MM.1S (cell line): ENCODE data around the gene FGD4.

ENCODE experiments used
- DNase-seq: peaks from one replicate; pipeline ENCODE4 v3.0.0-alpha.2; 2015
- H2AFZ ChIP-seq: fragments of 300-600 bp; sonication (generic); 2 replicates; pipeline ENCODE4 v1.6.0; 2016; ENCODE audit warnings: antibody characterized with exemption, low read length
- H3F3A ChIP-seq: fragments of 300-600 bp; sonication (generic); 2 replicates; pipeline ENCODE4 v1.6.1; 2016; ENCODE audit warnings: mild to moderate bottlenecking, antibody characterized with exemption, low read length, moderate library complexity, mixed read lengths; ENCODE audit not compliant: insufficient read depth
- H3K27ac ChIP-seq: fragments of 300-600 bp; sonication (generic); 2 replicates; pipeline ENCODE4 v1.5.1; 2016; ENCODE audit warnings: mild to moderate bottlenecking, low read length
- H3K27me3 ChIP-seq: fragments of 300-600 bp; sonication (generic); replicated peaks from 2 replicates; pipeline ENCODE4 v1.6.0; 2016; ENCODE audit warnings: low read length; ENCODE audit not compliant: insufficient read depth
- H3K36me3 ChIP-seq: fragments of 300-600 bp; sonication (generic); replicated peaks from 2 replicates; pipeline ENCODE4 v1.6.1; 2016; ENCODE audit warnings: mild to moderate bottlenecking, low read length, mixed read lengths; ENCODE audit not compliant: insufficient read depth
- H3K4me1 ChIP-seq: fragments of 300-600 bp; sonication (generic); 2 replicates; pipeline ENCODE4 v1.6.1; 2016; ENCODE audit warnings: low read length, mixed read lengths
- H3K4me2 ChIP-seq: fragments of 300-600 bp; sonication (generic); 2 replicates; pipeline ENCODE4 v1.6.0; 2016; ENCODE audit warnings: low read depth, low read length
- H3K4me3 ChIP-seq: fragments of 300-600 bp; sonication (generic); 2 replicates; pipeline ENCODE4 v1.5.1; 2016; ENCODE audit warnings: low read length, mixed read lengths
- H3K79me2 ChIP-seq: fragments of 300-600 bp; sonication (generic); 2 replicates; pipeline ENCODE4 v1.6.1; 2016; ENCODE audit warnings: mixed run types, low read length, mixed read lengths
- H3K9ac ChIP-seq: fragments of 300-600 bp; sonication (generic); 2 replicates; pipeline ENCODE4 v1.6.1; 2016; ENCODE audit warnings: low read length, mixed read lengths
- H3K9me2 ChIP-seq: fragments of 300-600 bp; sonication (generic); replicated peaks from 2 replicates; pipeline ENCODE4 v1.6.1; 2016; ENCODE audit warnings: mild to moderate bottlenecking, low read length, mixed read lengths; ENCODE audit not compliant: insufficient read depth
- H3K9me3 ChIP-seq: fragments of 300-600 bp; sonication (generic); replicated peaks from 2 replicates; pipeline ENCODE4 v1.6.1; 2016; ENCODE audit warnings: mild to moderate bottlenecking, low read length, mixed read lengths; ENCODE audit not compliant: insufficient read depth
- H4K20me1 ChIP-seq: fragments of 300-600 bp; sonication (generic); 2 replicates; pipeline ENCODE4 v1.6.1; 2016; ENCODE audit warnings: mild to moderate bottlenecking, low read length, moderate library complexity, mixed read lengths; ENCODE audit not compliant: insufficient read depth
- CTCF ChIP-seq: fragments of 300-600 bp; sonication (generic); IDR thresholded peaks from 2 replicates; pipeline ENCODE4 v1.5.1; 2016; ENCODE audit warnings: antibody characterized with exemption, low read length, mixed read lengths
- EZH2 ChIP-seq: fragments of 300-600 bp; sonication (generic); optimal IDR thresholded peaks from 2 replicates; pipeline ENCODE3; 2017; ENCODE audit warnings: low read depth, mild to moderate bottlenecking, antibody characterized with exemption, low read length, mixed read lengths
- EZH2phosphoT487 ChIP-seq: fragments of 300-600 bp; sonication (generic); IDR thresholded peaks from 2 replicates; pipeline ENCODE4 v1.6.1; 2018; ENCODE audit warnings: antibody characterized with exemption, low read length

Gene FGD4

GRCh38 chr12:32367381-32367780 is 32.0 kb upstream of the FGD4 start:
- no peaks in the 10 kb centered on the region for H3F3A ChIP-seq
- no peaks in the 10 kb centered on the region for H3K9me2 ChIP-seq
- no peak overlapping the region for H2AFZ ChIP-seq
- TF ChIP-seq EZH2phosphoT487: no peak
- no peak for TF ChIP-seq CTCF
- no peak for TF ChIP-seq EZH2
- H3K36me3 ChIP-seq: no peaks in the 10 kb centered on the region
- no peaks in the 10 kb centered on the region for H3K9me3 ChIP-seq
- no peak overlapping the region for H3K9ac ChIP-seq
- no peak for DNase-seq
- no peak overlapping the region for H3K27ac ChIP-seq
- no peaks in the 10 kb centered on the region for H4K20me1 ChIP-seq
- no peaks in the 10 kb centered on the region for H3K27me3 ChIP-seq
- no peak overlapping the region for H3K4me3 ChIP-seq
- no peaks in the 10 kb centered on the region for H3K79me2 ChIP-seq
- H3K4me2 ChIP-seq: no peak overlapping the region
- H3K4me1 ChIP-seq: no peaks in the 10 kb centered on the region

- Histone ChIP-seq H3K79me2 (no peaks in the 10 kb centered on the region), H3K9me3 (no peaks in the 10 kb centered on the region), H3K27ac (no peak overlapping the region), H3K27me3 (no peaks in the 10 kb centered on the region), H3K4me1 (no peaks in the 10 kb centered on the region), H3K4me3 (no peak overlapping the region), H3K9ac (no peak overlapping the region), H3F3A (no peaks in the 10 kb centered on the region), H3K36me3 (no peaks in the 10 kb centered on the region), H3K4me2 (no peak overlapping the region), H4K20me1 (no peaks in the 10 kb centered on the region), H3K9me2 (no peaks in the 10 kb centered on the region), H2AFZ (no peak overlapping the region)
- TF ChIP-seq CTCF: no peak
- TF ChIP-seq EZH2: no peak
- TF ChIP-seq EZH2phosphoT487: no peak
- no peak for DNase-seq
Observed at GRCh38 chr12:32369202-32369601, 30.2 kb upstream of the FGD4 start.

- no peaks in the 10 kb centered on the region for H3K4me1 ChIP-seq
- no peak for TF ChIP-seq EZH2
- TF ChIP-seq CTCF: no peak
- no peak for TF ChIP-seq EZH2phosphoT487
- H3K4me2 ChIP-seq: no peak overlapping the region
- H3F3A ChIP-seq: no peaks in the 10 kb centered on the region
- H3K79me2 ChIP-seq: no peaks in the 10 kb centered on the region
- DNase-seq: no peak
- no peaks in the 10 kb centered on the region for H3K9me3 ChIP-seq
- H3K9ac ChIP-seq: no peak overlapping the region
- H3K27ac ChIP-seq: no peak overlapping the region
- no peaks in the 10 kb centered on the region for H3K27me3 ChIP-seq
- H3K36me3 ChIP-seq: no peaks in the 10 kb centered on the region
- no peak overlapping the region for H2AFZ ChIP-seq
- no peaks in the 10 kb centered on the region for H3K9me2 ChIP-seq
- H3K4me3 ChIP-seq: no peak overlapping the region
- H4K20me1 ChIP-seq: no peaks in the 10 kb centered on the region
Observed at GRCh38 chr12:32377344-32378055, 21.9 kb upstream of the FGD4 start.
